DMS 273 treated with DMSO at 0.1 percent for 48 hours (cell line): ENCODE data around the gene BRPF3.

Experiments
- DNase-seq: peaks from one replicate; lab custom pipeline; 2025; lab: John Stamatoyannopoulos, UW

BRPF3 gene

GRCh38 chr6:36232172-36232571, 35.6 kb downstream of the BRPF3 start:
- no peak for DNase-seq

- DNase-seq, result no peak
These were observed 38.8 kb downstream of the BRPF3 start for GRCh38 chr6:36235309-36235708.

- no peak for DNase-seq
These were observed 39.3 kb downstream of the BRPF3 start for GRCh38 chr6:36235862-36236261.

- DNase-seq, result no peak
These were observed 43.2 kb downstream of the BRPF3 start for GRCh38 chr6:36239774-36240173.

- DNase-seq, result no peak
These were observed 45.2 kb downstream of the BRPF3 start for GRCh38 chr6:36241728-36242127.

- DNase-seq, result no peak
These were observed 45.6 kb downstream of the BRPF3 start for GRCh38 chr6:36242161-36242560.

GRCh38 chr6:36242626-36243025, 46.1 kb downstream of the BRPF3 start:
- no peak for DNase-seq

- DNase-seq, result no peak
These were observed 47.1 kb downstream of the BRPF3 start for GRCh38 chr6:36243562-36244212.

GRCh38 chr6:36244641-36245280, 48.2 kb downstream of the BRPF3 start:
- no peak for DNase-seq

- no peak for DNase-seq
These were observed 49.1 kb downstream of the BRPF3 start for GRCh38 chr6:36245572-36246061.

GRCh38 chr6:36246506-36247268, 50.1 kb downstream of the BRPF3 start:
- no peak for DNase-seq

GRCh38 chr6:36247693-36248092, 51.1 kb downstream of the BRPF3 start:
- DNase-seq, result no peak

GRCh38 chr6:36248980-36249379, 52.4 kb downstream of the BRPF3 start:
- DNase-seq, result no peak

- DNase-seq, result no peak
These were observed 53.0 kb downstream of the BRPF3 start for GRCh38 chr6:36249536-36249935.

- DNase-seq, result no peak
These were observed 55.5 kb downstream of the BRPF3 start for GRCh38 chr6:36252005-36252404.

- no peak for DNase-seq
These were observed 67.0 kb downstream of the BRPF3 start for GRCh38 chr6:36263390-36264000.

GRCh38 chr6:36265744-36266143, 69.2 kb downstream of the BRPF3 start:
- DNase-seq, result no peak

- DNase-seq, result no peak
These were observed 70.5 kb downstream of the BRPF3 start for GRCh38 chr6:36266913-36267644.

- DNase-seq, result no peak
These were observed 71.4 kb downstream of the BRPF3 start for GRCh38 chr6:36267731-36268477.

- DNase-seq, result no peak
These were observed 72.1 kb downstream of the BRPF3 start for GRCh38 chr6:36268478-36269275.
